Measurements from ENCODE around the gene TCEA2. TPM values are rescaled to one million over a fixed set of nuclear protein-coding genes. Genes with fewer than 3 reads are reported as not detected.

The TCEA2 gene
- total RNA-seq, 2 donors from 2014 or later: 64.3 to 110 TPM

DNA sequence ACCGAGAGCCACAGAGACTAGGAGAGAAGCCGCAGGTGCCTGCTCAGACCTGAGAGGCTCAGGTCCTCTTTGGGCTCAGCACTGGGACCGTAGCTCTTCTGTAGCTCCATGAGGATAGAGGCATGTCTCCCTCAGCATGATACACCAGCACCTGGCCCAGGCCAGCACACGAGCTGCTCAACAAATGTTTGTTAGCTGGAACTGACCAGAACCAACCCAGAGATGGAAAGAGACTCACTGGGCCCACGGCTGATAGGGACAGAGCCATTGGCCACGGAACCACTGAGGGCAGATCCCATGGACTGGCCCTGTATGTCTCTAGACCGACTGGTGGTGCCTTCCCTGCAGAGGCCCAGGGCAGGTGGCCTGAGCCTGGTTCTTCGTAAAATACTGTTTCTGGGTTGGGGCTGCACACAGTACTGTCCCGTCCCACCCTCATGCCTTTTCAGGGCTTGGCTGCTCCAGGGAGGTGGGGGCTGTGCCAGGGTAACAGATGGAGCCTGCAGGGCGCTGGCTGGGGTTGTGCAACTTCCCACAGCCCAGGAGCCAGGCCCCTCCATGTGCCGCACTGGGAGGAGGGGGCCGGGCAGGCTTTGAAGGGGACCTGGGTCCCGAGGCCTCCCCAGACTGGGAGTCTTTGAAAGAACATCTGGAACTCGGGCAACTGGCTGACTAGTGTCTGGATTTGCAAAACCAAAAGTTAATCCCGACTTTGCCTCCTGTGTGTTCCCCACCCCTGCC, 21.8 kb upstream of the TCEA2 start:
- Mint-ChIP-seq H3K4me3 (peak overlapping the region; percentile 46), H3K9me3 (no peaks in the 10 kb centered on the region), H3K27ac (no peak overlapping the region), H3K27me3 (ENCODE audit: insufficient read depth) (peaks cover 43% of the 10 kb centered on the region), H3K36me3 (ENCODE audit: low read depth) (no peaks in the 10 kb centered on the region), H3K4me1 (peaks cover 16% of the 10 kb centered on the region)
- 86 to 91% methylated on average over 12 to 15 of the region's 15 CpGs for WGBS, 2 experiments (ENCODE audit: insufficient coverage in 1 of 2, insufficient read length in 1 of 2)
- Histone ChIP-seq H3K9ac (ENCODE audit: extremely low read depth, low read length, poor library complexity, severe bottlenecking) (no peak overlapping the region), H3K27ac (ENCODE audit: low read depth, low read length) (no peak overlapping the region), H3K27me3 (ENCODE audit: control insufficient read depth, insufficient read depth, low read length, poor library complexity, severe bottlenecking) (peaks cover 44% of the 10 kb centered on the region), H3K9me3 (ENCODE audit: control insufficient read depth, low read length) (no peaks in the 10 kb centered on the region), H3K36me3 (ENCODE audit: control insufficient read depth, insufficient read depth, low read length) (no peaks in the 10 kb centered on the region), H3K4me1 (ENCODE audit: control insufficient read depth, insufficient read depth, low read length) (peaks cover 17% of the 10 kb centered on the region), H3K4me3 (ENCODE audit: low read length) (no peak overlapping the region)
- TF ChIP-seq, protein P1, sequence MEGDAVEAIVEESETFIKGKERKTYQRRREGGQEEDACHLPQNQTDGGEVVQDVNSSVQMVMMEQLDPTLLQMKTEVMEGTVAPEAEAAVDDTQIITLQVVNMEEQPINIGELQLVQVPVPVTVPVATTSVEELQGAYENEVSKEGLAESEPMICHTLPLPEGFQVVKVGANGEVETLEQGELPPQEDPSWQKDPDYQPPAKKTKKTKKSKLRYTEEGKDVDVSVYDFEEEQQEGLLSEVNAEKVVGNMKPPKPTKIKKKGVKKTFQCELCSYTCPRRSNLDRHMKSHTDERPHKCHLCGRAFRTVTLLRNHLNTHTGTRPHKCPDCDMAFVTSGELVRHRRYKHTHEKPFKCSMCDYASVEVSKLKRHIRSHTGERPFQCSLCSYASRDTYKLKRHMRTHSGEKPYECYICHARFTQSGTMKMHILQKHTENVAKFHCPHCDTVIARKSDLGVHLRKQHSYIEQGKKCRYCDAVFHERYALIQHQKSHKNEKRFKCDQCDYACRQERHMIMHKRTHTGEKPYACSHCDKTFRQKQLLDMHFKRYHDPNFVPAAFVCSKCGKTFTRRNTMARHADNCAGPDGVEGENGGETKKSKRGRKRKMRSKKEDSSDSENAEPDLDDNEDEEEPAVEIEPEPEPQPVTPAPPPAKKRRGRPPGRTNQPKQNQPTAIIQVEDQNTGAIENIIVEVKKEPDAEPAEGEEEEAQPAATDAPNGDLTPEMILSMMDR (conservative IDR thresholded peaks at IDR 0.05): no peak
- DNase-seq: no peak

DNA sequence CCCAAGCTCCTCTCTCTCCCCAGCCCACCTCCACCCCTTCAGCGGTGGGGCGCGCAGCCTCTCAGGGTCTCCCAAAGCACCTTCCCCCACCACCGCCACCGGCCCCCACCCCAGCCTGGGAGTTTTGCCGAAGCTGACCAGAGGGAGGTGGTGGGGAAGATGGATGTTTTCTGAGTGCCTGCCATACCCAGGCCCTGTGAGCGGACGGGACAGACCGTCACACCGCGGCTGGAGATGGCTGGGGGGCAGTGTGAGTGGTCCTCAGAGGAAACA, 21.3 kb upstream of the TCEA2 start:
- TF ChIP-seq, protein P1 (conservative IDR thresholded peaks at IDR 0.05): no peak
- Histone ChIP-seq H3K4me3 (ENCODE audit: low read length) (peak overlapping the region; percentile 23), H3K27me3 (ENCODE audit: control insufficient read depth, insufficient read depth, low read length, poor library complexity, severe bottlenecking) (peaks cover 45% of the 10 kb centered on the region), H3K27ac (ENCODE audit: low read depth, low read length) (no peak overlapping the region), H3K4me1 (ENCODE audit: control insufficient read depth, insufficient read depth, low read length) (peaks cover 16% of the 10 kb centered on the region), H3K9me3 (ENCODE audit: control insufficient read depth, low read length) (no peaks in the 10 kb centered on the region), H3K36me3 (ENCODE audit: control insufficient read depth, insufficient read depth, low read length) (no peaks in the 10 kb centered on the region), H3K9ac (ENCODE audit: extremely low read depth, low read length, poor library complexity, severe bottlenecking) (no peak overlapping the region)
- 27 to 67% methylated on average over 2 to 6 of the region's 11 CpGs for WGBS, 2 experiments (ENCODE audit: insufficient coverage in 1 of 2, insufficient read length in 1 of 2)
- H3K27me3 Mint-ChIP-seq (ENCODE audit: insufficient read depth): peaks cover 48% of the 10 kb centered on the region
- no peak overlapping the region for H3K27ac Mint-ChIP-seq
- peaks cover 14% of the 10 kb centered on the region for H3K4me1 Mint-ChIP-seq
- H3K9me3 Mint-ChIP-seq: no peaks in the 10 kb centered on the region
- H3K36me3 Mint-ChIP-seq (ENCODE audit: low read depth): no peaks in the 10 kb centered on the region
- DNase-seq: no peak
- H3K4me3 Mint-ChIP-seq: peak overlapping the region; percentile 46

DNA sequence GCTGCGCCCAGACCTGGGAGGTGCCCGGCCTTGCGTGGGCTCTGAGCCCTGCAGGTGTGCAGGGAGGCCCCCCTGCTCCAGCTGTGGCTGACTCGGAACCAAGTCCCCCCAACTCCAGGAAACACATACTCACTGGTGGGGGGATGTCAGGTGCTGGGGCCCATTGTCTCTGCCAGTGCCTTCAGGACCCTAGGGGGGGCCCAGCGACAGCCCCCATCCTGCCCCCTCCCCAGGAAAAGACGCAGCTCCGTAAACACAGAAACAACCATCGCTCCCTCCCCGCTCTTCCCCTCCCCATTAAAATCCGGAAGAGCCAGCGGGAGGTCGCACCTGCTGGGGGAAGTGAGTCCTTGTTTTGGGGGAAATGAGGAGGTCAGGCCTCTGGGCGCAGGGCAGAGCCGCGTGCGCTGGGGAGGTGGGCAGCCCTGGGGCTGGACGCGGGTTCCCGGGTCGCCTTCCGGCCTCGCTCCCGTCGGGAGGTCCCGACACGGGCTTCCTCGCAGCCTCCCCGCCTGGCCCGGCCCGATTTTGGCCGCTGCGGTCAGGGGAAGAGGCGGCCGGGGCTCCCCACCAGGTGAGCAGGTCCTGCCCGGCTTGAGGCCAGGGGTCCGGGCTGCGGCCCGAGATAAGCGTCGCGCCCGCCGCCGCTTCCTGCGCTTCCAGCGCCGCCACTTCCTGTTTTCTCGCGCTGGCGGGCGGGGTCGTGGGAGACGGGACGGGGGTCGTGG, 20.8 kb upstream of the TCEA2 start:
- Histone ChIP-seq H3K36me3 (ENCODE audit: control insufficient read depth, insufficient read depth, low read length) (no peaks in the 10 kb centered on the region), H3K27me3 (ENCODE audit: control insufficient read depth, insufficient read depth, low read length, poor library complexity, severe bottlenecking) (peaks cover 50% of the 10 kb centered on the region), H3K9me3 (ENCODE audit: control insufficient read depth, low read length) (no peaks in the 10 kb centered on the region), H3K4me3 (ENCODE audit: low read length) (peak overlapping the region; percentile 23), H3K9ac (ENCODE audit: extremely low read depth, low read length, poor library complexity, severe bottlenecking) (no peak overlapping the region), H3K4me1 (ENCODE audit: control insufficient read depth, insufficient read depth, low read length) (peaks cover 16% of the 10 kb centered on the region), H3K27ac (ENCODE audit: low read depth, low read length) (no peak overlapping the region)
- no peaks in the 10 kb centered on the region for H3K9me3 Mint-ChIP-seq
- WGBS, 2 experiments (ENCODE audit: insufficient coverage in 1 of 2, insufficient read length in 1 of 2): 18 to 19% methylated on average over 23 to 46 of the region's 55 CpGs
- H3K36me3 Mint-ChIP-seq (ENCODE audit: low read depth): no peaks in the 10 kb centered on the region
- peaks cover 53% of the 10 kb centered on the region for H3K27me3 Mint-ChIP-seq (ENCODE audit: insufficient read depth)
- no peak overlapping the region for H3K27ac Mint-ChIP-seq
- no peak for DNase-seq
- TF ChIP-seq, protein P1 (conservative IDR thresholded peaks at IDR 0.05): no peak
- H3K4me3 Mint-ChIP-seq: peak overlapping the region; percentile 46
- peaks cover 14% of the 10 kb centered on the region for H3K4me1 Mint-ChIP-seq
